ENCODE results near the gene UNC5B.

Gene UNC5B

DNA sequence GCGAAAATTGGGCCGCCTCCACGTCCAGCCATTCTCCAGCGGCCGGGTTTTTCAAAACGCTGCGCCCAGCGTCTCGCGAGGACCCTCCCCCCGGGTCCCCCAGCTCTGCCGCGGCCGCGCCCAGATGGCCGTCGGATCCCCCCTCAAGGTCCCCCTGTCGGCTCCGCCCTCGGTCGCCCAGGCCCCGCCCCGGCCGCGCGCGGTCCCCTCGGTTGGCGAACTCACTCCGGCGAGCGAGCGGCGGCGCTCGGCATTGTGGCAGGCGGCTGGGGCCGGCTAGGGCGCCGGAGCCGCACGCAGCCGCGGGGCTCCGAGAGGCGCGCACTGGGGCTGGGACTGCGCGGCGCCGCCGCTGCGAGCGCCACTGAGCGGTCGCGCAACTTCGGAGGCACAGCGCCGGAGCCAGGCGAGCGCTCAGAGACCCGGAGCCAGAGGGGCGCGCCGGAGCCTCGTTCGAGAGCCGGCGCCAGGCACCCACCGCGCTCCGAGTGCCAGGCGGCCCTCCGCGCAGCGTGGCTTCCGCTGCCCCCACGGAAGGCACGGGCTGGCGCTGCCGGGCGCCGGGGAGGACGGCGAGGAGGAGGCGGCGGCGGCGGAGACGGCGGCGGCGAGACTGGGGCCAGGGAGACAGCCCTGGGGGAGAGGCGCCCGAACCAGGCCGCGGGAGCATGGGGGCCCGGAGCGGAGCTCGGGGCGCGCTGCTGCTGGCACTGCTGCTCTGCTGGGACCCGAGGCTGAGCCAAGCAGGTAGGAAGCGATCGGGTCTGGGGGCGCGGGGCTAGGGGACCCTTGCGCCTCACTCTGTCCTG, at the start of gene UNC5B:
TSS of gene UNC5B (plus strand) at position 253 of the 809 bp plus-strand sequence. CDS start at position 669, 416 bp downstream.
- DNase-seq, result peak; percentile 87

DNA sequence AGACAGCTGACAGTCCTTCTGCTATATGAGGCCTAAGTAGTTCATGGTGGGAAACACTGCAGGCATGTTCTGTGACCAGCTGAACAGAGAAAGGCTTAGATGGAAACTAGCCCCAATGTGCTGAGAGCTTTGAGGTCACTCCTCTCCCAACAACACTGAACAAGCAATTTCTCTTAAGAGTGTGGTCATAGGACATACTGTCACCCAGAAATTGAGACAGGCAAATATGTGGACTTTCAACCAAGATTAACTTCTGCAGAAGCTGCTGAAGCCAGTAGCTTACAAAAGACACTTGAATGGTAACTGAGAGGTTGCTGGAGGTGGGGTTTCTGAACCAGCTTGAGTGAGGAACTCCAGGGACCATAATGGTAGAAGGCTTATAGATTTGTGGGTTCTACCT, 38.9 kb upstream of the UNC5B start:
- DNase-seq, result no peak

DNA sequence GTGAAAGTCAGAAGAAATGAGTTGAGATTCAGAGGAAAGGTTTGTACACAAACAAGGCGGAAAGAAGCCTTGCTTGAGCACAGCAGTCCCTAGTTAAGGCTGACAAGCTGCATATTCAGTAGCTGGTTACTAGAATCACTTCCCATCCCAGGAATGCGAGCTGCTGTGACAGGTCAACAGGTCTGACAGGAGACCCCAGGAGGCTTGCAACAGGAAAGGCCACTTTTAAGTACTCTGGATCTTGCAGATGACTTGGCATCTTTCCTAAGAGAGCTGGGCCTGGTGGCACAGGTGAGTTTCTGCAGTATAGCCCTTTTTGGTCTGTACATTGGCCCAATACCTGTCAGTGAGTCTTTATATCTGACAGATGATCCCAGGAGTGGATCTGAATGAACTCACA, 35.7 kb upstream of the UNC5B start:
- DNase-seq, result no peak

DNA sequence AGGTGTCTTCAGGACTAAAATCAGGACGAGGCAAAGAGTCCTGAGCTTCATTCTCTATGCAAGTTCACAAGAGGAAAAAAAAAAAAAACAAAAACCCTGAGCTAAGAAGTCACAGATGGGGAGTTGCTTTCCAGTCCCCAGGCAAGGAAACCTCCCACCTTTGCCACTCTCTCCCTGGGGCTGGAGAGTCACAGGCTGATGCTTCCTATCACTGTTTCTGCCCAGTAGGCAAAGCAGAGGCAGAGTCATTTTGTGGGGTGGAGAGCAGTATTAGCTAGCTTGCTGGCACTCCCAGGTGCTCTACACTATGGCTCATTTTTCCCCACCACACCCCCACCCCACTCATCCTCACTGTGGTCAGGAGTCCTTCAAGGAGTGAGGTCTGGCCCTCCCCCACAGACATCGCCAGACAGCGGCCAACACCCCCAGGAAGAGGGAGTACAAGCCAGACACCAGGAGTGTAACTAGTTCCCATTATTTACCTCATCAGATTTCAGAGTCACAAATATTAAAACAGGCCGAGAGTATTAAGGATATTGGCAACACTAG, 34.6 kb upstream of the UNC5B start:
- DNase-seq, result no peak

DNA sequence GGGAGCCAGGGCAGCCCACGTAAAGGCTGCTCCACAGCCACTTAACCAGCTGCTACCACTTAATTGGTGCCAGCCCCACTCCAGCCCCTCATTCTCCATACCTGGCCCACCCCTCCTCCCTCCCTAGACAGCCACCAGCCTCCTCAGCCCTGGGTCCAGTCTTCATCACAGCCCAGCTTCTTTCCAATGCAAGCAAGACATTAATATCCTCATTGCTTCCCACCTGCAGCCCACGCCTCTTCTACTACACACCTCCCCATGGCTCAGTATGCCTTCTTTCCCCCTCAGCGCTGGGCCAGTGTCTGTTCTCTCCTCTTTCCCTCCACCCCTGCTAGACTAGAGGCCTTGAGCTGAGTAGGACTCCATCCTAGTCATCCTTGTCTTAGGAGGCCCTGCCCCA, 33.5 kb upstream of the UNC5B start:
- DNase-seq, result no peak

DNA sequence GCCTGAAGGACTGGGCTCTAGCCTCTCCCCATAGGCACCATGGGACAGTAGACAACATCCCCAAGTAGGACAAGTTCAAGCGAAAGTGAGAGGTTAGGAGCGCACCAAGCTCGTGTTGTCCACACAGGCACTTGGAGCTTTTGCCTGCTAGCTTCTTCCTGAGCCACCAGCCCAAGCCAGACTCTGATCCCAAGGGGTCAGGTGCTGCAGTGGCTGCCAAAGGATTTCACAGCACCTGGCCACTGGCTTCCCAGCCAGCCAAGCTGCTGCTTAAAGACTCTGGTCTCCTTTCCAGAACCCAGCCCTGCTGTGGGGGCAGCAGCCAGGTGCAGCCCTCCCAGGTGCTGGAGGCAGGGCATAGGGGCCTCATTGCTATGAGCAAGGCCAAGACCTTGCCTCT, 33.0 kb upstream of the UNC5B start:
- DNase-seq, result no peak

DNA sequence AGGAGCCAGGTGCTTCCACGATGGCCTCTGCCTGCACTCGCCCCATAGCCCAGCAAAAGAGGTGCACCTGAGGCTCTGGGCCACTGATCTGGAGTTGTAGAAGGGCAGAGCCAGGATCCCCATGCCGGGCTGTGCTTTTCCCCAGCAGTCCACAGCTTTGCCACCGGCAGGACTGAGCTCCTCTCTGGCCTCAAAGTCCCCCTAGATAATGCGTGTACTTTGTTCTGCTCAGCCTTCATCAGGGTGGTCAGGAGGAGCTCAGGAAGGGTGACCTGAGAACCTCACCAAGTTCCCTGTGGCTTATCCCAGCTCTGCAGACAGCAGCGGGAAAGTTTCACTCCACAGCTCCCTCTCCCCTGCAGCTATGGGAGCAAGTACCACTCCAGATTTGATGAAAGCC, 27.9 kb upstream of the UNC5B start:
- DNase-seq, result no peak

DNA sequence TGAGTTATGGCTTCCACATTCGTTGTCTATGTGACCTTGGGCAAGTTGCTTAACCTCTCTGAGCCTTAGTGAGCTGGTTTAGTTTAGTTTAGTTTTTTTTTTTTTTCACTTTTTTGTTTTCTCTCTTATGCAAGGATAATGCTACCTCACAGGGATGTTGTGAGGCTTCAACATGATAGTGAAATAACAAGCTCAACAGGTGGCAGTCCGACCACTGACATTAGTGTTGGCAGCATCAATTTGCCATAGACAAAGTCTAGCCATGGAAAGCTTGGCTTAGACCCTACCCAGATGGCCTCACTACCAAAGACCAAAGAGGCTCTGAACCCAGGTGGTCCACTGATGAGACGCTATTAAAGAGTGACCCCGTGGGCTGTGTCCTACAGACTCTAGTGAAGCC, 27.2 kb upstream of the UNC5B start:
- no peak for DNase-seq

DNA sequence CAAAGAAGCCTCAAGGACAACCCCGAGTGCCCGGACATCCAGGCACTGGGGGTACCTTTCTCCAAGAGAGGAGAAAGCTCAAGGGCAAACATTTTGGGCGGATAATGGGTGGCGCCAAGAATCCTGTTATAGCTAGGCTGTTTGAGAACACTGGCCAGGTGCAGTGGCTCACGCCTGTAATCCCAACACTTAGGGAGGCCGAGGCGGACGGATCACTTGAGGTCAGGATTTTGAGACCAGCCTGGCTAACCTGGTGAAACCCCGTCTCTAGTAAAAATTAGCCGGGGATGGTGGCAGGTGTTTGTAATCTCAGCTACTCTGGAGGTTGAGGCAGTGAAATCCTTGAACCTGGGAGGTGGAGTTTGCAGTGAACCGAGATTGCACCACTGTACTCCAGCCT, 25.2 kb upstream of the UNC5B start:
- DNase-seq, result no peak

DNA sequence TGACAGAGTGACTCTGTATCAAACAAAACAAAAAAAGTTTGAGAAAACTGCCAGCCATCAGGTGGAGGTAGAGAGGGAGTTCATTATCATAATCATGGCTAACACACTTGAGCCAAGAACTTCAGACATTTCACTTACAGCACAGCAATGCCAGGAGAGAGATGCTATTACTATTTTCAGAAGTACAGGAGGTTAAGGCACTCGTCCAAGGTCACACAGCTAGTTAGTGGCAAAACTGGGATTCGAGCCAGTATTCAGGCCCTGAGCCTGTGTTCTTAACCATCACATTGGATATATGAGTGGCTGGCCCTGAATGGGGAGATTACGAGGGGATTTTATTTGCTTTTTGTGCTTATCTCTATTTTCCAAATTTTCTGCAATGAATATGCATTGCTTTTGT, 24.8 kb upstream of the UNC5B start:
- no peak for DNase-seq

DNA sequence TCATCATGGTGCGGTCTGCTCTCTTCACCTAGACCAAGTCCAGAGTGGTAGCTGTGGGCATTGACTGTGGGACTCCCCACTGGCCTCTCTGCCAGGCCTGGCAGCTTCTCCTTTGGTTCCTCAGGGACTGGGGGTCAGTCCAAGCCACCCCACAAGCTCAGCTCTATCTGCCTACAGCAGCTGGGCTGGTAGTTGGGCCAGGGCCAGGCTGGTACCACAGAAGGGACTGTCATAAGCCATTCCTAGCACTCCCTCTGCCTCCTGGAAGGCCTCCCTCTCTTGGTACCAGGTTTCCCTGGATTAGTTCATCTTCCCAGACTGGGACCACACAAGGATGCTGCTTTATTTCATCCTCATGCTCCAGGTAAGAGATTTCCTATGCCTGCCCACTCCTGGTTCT, 24.2 kb upstream of the UNC5B start:
- no peak for DNase-seq

DNA sequence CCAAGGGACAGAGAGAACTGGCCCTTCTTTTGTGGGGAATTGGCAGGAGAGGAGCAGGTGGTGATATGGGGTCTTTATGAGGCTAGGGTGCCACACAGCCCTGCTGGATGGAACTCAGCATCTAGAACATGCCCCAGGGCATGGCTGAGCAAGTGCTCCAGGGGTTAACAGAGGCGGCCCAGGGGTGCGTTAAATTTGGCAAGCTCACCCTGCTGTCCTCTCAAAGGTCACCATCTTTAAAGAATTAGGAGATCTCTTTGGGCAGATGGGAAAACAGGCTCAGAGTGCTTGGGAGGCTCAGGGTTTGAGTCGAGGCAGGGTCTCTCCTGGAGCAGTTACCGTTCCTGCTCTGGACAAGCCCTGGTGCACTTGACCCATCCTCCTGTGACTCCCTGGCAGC, 21.4 kb upstream of the UNC5B start:
- no peak for DNase-seq

DNA sequence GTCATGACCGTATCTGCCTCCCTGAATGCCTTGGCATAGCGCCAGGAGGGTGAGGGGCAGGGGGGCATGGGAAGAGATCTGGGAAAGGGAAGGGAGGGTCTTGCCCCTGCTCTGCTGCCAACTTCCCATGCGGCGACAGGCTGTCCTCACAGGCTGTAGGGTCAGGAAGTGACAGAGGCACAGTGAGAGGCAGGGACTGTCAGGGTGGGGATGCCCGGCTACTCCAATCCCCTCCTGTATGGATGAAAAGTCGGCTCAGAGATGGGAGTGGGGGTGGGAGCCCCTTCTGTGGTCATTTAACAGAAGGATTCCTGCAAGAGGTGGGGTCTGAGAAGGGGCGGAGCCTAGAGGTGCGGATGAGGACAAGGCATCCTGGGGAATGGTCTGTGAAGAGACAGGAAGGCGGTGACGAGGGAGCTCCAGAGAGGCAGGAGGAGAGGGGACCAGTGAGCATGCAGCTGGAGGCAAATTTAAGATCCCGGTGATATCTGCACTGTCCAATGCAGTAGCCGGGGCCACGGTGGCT, 20.8 kb upstream of the UNC5B start:
- no peak for DNase-seq

DNA sequence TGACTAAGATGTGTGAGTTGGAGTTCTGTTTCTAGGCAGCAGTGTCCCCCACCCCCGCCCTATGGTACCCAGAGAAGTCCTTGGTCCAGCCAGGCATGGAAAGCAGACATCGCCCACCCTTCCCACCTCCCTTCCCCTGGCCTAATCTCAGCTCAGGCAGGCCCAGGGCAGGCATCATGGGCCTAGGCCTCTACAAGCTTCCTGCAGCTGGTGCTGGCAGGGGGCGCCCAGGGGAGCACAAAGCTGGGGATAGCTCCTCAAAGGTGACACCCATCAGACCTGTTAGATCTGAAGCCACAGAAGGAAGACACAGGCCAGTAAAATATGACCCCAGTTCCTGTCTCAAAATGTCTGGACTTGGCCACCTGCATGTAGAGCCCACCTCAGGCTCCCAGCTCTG, 18.9 kb upstream of the UNC5B start:
- DNase-seq, result no peak

DNA sequence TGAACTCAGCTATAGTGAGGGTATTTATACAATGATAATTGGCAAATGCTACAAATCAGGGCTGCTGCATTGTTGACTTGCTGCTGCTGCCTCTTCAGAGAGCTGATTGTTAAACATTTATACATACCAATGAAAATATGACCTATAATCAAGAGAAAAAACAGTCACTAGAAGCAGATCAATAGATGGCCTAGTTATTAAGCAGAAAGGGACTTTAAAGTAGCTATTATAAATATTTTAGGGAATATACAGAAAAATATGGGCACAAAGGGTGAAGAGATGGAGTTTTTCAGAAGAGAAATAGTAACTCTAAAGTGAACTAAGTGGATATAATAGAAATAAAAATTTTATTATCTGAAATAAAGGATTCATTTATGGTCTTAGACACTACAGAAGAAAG, 14.4 kb upstream of the UNC5B start:
- DNase-seq, result no peak

DNA sequence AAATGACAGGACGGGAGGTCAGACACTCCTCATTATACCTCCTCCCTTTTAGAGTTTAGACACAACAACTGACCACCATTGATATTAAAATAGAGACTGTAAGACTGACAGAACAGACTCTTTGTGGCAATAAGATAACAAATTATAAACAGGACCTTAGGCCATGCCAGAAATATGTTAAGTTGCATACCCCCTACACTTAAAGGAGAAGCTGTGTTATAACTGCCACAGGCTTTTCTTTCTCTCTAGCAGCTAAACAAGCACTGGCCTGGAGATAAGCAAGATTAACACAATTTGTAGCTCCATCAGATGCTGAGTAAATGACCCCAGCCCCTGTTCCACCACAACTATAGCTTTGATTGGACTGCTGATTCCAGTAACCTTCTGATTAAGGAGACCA, 10.5 kb upstream of the UNC5B start:
- no peak for DNase-seq

DNA sequence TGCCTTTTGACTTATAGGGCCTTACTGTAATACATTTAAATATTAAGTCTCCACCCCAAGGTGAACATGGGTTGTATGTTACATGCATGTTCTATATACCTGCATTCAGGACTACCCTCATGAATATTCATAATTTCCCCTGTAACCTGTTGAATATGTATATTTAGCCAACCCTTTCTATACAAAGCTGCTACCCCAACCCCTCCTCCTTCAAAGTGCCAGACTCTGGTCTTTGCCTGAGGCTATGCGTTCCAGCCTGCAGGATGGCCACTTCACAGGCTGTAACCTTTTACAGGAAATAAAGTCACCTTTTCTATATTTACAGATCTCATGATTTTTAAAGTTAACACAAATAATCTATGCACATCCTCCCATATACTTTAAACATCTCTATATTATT, 10.1 kb upstream of the UNC5B start:
- DNase-seq, result no peak

DNA sequence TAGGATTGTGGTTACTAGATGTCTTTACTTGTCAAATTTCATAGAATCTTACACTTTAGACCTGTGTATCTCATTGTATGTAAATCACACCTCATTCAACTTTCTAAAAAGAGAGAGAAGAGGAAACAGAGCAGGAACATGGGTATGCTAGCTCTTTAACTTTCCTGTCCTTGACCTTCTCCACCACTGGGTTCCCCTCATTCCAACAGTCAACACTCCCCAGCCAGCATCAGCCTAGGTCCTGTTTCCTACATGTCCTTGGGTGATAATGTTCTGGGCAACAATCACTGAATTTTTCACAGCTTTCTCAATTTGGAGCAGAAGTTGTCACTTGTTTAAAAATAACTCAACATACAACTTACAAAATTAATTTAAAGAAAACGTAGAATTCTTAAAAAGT, 9.2 kb upstream of the UNC5B start:
- no peak for DNase-seq

DNA sequence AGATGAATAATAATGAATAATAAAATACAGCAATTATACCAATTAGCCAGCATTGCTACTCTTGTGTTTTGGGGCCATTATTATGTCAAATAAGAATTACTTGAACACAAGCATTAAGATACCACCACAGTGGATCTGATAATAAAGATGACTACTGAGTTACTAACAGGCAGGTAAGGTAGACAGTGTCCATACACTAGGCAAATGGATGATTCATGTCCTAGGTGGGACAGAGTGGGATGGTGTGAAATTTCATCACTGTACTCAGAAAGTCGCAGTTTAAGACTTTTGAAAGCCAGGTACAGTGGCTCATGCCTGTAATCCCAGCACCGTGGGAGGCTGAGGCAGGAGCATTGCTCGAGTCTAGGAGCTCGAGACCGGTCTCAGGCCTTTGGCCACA, 8.7 kb upstream of the UNC5B start:
- no peak for DNase-seq

DNA sequence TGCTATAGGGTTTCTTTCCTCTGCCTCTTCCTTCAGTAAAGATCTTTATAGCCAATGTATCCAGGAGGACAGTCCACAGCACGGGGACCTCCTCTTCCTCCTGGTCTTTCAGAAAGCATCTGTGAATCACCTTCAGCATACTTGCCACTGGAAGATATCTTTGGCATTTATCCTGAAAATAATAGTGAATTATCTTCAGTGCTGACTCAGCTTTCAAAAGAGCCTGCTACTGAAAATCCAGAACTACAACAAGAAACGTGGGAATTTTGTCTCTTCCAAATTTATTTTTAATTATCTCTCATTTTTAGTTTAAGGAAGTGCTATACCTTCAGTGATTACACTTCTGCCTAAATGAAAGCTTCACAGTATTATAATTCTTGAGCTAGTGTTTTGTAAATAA, 7.6 kb upstream of the UNC5B start:
- DNase-seq, result no peak

DNA sequence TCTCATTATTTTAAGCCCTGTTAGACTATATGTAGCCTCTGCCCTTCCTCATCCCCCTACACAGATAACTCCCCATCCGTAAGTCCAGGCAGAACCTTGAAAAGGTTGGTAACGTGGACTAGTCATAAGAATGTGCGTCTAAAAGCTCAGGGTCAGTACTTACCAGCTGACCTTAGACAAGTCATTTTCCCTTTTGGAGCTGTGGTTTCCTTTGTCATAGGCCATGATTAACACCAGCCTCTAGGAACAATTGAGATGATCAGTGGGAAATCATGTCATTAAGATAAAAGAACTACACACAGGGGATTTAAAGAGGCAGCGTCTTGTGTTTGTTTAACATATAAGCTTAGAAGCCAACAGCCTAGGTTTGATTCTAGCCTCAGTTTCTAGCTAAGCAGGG, 6.9 kb upstream of the UNC5B start:
- DNase-seq, result no peak

DNA sequence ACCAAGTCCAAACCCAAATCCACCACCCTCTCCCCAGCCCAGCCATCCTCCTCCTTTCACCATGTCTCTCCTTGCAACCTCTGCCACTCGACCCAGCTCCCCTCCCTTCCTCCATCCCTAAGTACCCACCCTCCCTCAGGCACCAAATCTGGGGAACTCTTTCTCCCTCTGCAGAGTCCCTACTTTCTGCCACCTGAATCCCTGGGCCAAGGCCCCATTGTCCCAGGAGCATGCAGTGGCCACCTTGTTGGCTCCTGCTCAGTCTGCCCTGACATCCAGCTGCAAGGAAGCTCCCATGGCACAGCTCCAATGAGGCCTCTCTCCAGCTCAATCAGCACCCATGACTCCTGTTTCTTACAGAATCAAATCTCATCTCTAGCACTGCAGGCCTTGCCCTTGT, 5.5 kb upstream of the UNC5B start:
- DNase-seq, result no peak

DNA sequence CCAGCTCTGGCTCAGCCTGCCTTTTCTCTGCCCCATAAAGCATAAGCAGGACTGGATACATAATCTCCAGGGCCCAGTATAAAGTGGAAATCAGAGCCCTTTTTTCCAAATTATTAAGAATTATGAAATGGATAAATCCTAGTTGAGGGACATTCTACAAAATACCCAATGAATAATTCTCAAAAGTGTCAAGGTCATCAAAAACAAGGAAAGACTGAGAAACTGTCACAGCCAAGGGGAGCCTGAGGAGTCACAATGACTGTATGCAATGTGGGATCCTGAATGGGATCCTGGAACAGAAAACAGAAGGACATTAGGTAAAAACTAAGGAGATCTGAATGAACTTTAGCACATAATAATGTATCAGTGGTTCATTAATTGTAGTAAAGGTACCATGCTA, 4.8 kb upstream of the UNC5B start:
- DNase-seq, result no peak

DNA sequence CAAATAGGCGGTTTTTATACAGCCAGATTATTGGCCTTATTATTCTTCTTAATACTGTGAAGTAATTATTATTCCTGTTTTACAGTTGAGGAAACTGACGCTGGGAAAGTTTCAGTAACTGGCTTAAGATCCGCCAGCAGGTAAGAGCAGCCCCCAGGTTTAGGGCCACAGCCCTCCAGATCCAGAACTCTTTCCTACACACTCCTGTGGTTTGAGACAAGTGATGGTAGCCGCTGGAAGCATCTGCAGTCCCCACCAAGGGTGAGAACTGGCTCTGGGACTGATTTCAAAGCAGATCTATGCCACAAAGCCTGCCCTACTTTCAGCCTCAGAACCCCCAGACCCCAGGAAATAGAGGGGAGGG, 3.0 kb upstream of the UNC5B start:
- no peak for DNase-seq

Measured in 8988T (cell line).